Esophagus squamous epithelium (tissue), 5 donors: Measurements from ENCODE around the gene NPDC1. TPM values are rescaled to one million over a fixed set of nuclear protein-coding genes. Genes with fewer than 3 reads are reported as not detected.
"Not testable (repeated sequence)": the region's sequence is repeated elsewhere in the genome, so short reads cannot be mapped to it uniquely, and the experiment has no call there.

Experiments
- DNase-seq: peaks from one replicate; lab custom pipeline; 2025; lab: John Stamatoyannopoulos, UW
- H3K27ac ChIP-seq, 4 donors: fragments of 200-600 bp; sonication (generic); one replicate each; pipeline ENCODE4 v1.5.1; 2016 to 2019; ENCODE audit warnings: mild to moderate bottlenecking in 1 of 4
- H3K27me3 ChIP-seq, 4 donors: fragments of 200-600 bp; sonication (generic); 1 replicate in 3 of 4; 2 replicates in 1 of 4; pipeline versions ENCODE4 v1.5.1 to v1.6.0; 2017 to 2021; ENCODE audit warnings: antibody characterized with exemption in 1 of 4
- H3K36me3 ChIP-seq, 3 donors: fragments of 200-600 bp; sonication (generic); one replicate each; pipeline ENCODE4 v1.5.1; 2016 to 2019
- H3K4me1 ChIP-seq, 3 donors: fragments of 200-600 bp; sonication (generic); one replicate each; pipeline ENCODE4 v1.5.1; 2017 to 2019
- H3K4me3 ChIP-seq, 4 donors: fragments of 200-600 bp; sonication (generic); 1 replicate in 3 of 4; 2 replicates in 1 of 4; pipeline ENCODE4 v1.5.1; 2016 to 2019; ENCODE audit warnings: mild to moderate bottlenecking in 2 of 4, moderate library complexity in 1 of 4
- H3K9me3 ChIP-seq, 3 donors: fragments of 200-600 bp; sonication (generic); one replicate each; pipeline ENCODE4 v1.5.1; 2016 to 2019
- CTCF ChIP-seq, 6 experiments: fragments of 450-650 bp in 4 of 6; fragments of 200-600 bp in 2 of 6; sonication (generic) in 2 of 6; IDR thresholded peaks; one replicate each; pipeline ENCODE4 v1.5.1; 2016 to 2019; ENCODE audit warnings: antibody characterized with exemption in 6 of 6, mild to moderate bottlenecking in 4 of 6, moderate library complexity in 4 of 6
- POLR2A ChIP-seq, 4 donors: fragments of 450-650 bp; IDR thresholded peaks; one replicate each; pipeline ENCODE4 v1.6.1; 2017; ENCODE audit warnings: antibody characterized with exemption in 4 of 4, mild to moderate bottlenecking in 4 of 4, moderate library complexity in 3 of 4
- WGBS, 2 donors: methylation state at CpG; one replicate each; pipeline ENCODE4 v1.1.5; 2018; 5-methylcytosine and 5-hydroxymethylcytosine counted together
- intact Hi-C: fragments of 100-400 bp; cut with DNase I; formaldehyde crosslinking; loops from one replicate; pipeline ENCODE4 v1.15.0; 2022
- total RNA-seq, 4 donors: library from RNA; depleted of rRNA; stranded (reverse); fragments of >200 nt; gene quantifications; one replicate each; pipeline ENCODE4 v1.1.0, GENCODE V29; 2016
- donor health status: DM: yes; HTN: yes; CAD: no.

NPDC1 gene
- total RNA-seq, 4 donors from 2014 or later = 11.9 to 45.2 (median 20.3) TPM

- TF ChIP-seq CTCF (IDR thresholded peaks at IDR 0.05) (no peak), POLR2A (IDR thresholded peaks at IDR 0.05) (no peak)
- Histone ChIP-seq H3K27ac (no peak overlapping the region), H3K27me3 (no peaks in the 10 kb centered on the region), H3K36me3 (peaks cover 0 to 44% (median 0%) of the 10 kb centered on the region in 3 donors), H3K4me3 (no peak overlapping the region), H3K9me3 (no peaks in the 10 kb centered on the region), H3K4me1 (peaks cover 0 to 14% (median 0%) of the 10 kb centered on the region in 3 donors)
- intact Hi-C loops = no loop called here
- 83 to 86% methylated on average over 2 to 6 of the region's 13 CpGs for WGBS, 2 donors
- no peak for DNase-seq
Measured at GRCh38 chr9:137007816-137008270, 38.1 kb downstream of the NPDC1 start.

- Histone ChIP-seq H3K36me3 (peaks cover 0 to 38% (median 0%) of the 10 kb centered on the region in 3 donors), H3K9me3 (no peaks in the 10 kb centered on the region), H3K4me3 (no peak overlapping the region), H3K27me3 (no peaks in the 10 kb centered on the region), H3K27ac (no peak overlapping the region), H3K4me1 (peaks cover 0 to 14% (median 0%) of the 10 kb centered on the region in 3 donors)
- WGBS, 2 donors = 60 to 69% methylated on average over 3 to 7 of the region's 30 CpGs
- no peak for DNase-seq
- intact Hi-C loops = no loop called here
- TF ChIP-seq POLR2A (IDR thresholded peaks at IDR 0.05) (no peak), CTCF (IDR thresholded peaks at IDR 0.05) (no peak)
Measured at GRCh38 chr9:137007108-137007815, 38.7 kb downstream of the NPDC1 start.

GRCh38 chr9:137006116-137007003 lies 39.6 kb downstream of the NPDC1 start:
- Histone ChIP-seq H3K27ac (no peak overlapping the region), H3K4me1 (peaks cover 0 to 14% (median 0%) of the 10 kb centered on the region in 3 donors), H3K27me3 (no peaks in the 10 kb centered on the region), H3K9me3 (no peaks in the 10 kb centered on the region), H3K36me3 (peaks cover 0 to 29% (median 0%) of the 10 kb centered on the region in 3 donors), H3K4me3 (no peak overlapping the region)
- no peak for TF ChIP-seq CTCF (IDR thresholded peaks at IDR 0.05)
- no peak for TF ChIP-seq POLR2A (IDR thresholded peaks at IDR 0.05)
- no peak for DNase-seq
- intact Hi-C loops = no loop called here
- 31 to 58% methylated on average over 6 to 15 of the region's 24 CpGs for WGBS, 2 donors

- TF ChIP-seq CTCF (IDR thresholded peaks at IDR 0.05) = peak in 5 of 6 experiments; percentile 28 to 64 (median 48)
- DNase-seq, intact Hi-C loops, H3K9me3 ChIP-seq, H3K27ac ChIP-seq, H3K4me3 ChIP-seq, H3K27me3 ChIP-seq: not testable (repeated sequence)
- WGBS, 2 donors = 40 to 46% methylated on average over 14 to 16 of the region's 17 CpGs
- Histone ChIP-seq H3K4me1 (peaks cover 0 to 30% (median 0%) of the 10 kb centered on the region in 3 donors), H3K36me3 (peaks cover 0 to 12% (median 0%) of the 10 kb centered on the region in 3 donors)
Measured at GRCh38 chr9:137004285-137004684, 41.7 kb downstream of the NPDC1 start.
